RWPE2 (cell line): ENCODE results near the gene DMBT1.

ENCODE experiments used
- ATAC-seq: fragments of 200-7000 bp; cut with Tn5 transposase; 3 replicates; pipeline ENCODE4 v1.9.1; 2021; ENCODE audit warnings: low read depth
- DNase-seq: peaks from one replicate; pipeline ENCODE4 v3.0.0-alpha.2; 2020; ENCODE audit warnings: low spot score
- H3K27ac ChIP-seq: fragments of 450-650 bp; 2 replicates; pipeline ENCODE4 v1.5.1; 2017; ENCODE audit warnings: mild to moderate bottlenecking; ENCODE audit not compliant: poor library complexity, severe bottlenecking
- H3K27me3 ChIP-seq: fragments of 250-450 bp; sonication (Bioruptor Pico); 2 replicates; pipeline ENCODE4 v1.5.1; 2021; ENCODE audit warnings: mild to moderate bottlenecking, moderate library complexity; ENCODE audit not compliant: insufficient read depth, poor library complexity, severe bottlenecking
- H3K36me3 ChIP-seq: fragments of 250-450 bp; sonication (Bioruptor Pico); 2 replicates; pipeline ENCODE4 v1.5.1; 2020; ENCODE audit warnings: low read depth, mild to moderate bottlenecking, moderate library complexity
- H3K4me1 ChIP-seq: fragments of 250-450 bp; sonication (Bioruptor Pico); 2 replicates; pipeline ENCODE4 v1.5.1; 2021; ENCODE audit warnings: mild to moderate bottlenecking, moderate library complexity; ENCODE audit not compliant: insufficient read depth, poor library complexity, severe bottlenecking
- H3K4me3 ChIP-seq: fragments of 250-450 bp; sonication (Bioruptor Pico); 2 replicates; pipeline ENCODE4 v1.5.1; 2021; ENCODE audit warnings: mild to moderate bottlenecking, moderate library complexity; ENCODE audit not compliant: severe bottlenecking
- H3K9me3 ChIP-seq: fragments of 250-450 bp; sonication (Bioruptor Pico); 2 replicates; pipeline ENCODE4 v1.5.1; 2021; ENCODE audit warnings: mild to moderate bottlenecking, moderate library complexity; ENCODE audit not compliant: severe bottlenecking
- CTCF ChIP-seq: fragments of 450-650 bp; IDR thresholded peaks from one replicate; pipeline ENCODE4 v1.5.1; 2017; ENCODE audit warnings: mild to moderate bottlenecking, moderate library complexity; ENCODE audit not compliant: poor library complexity, severe bottlenecking

Gene DMBT1

GRCh38 chr10:122669045-122669444 lies 108.5 kb downstream of the DMBT1 start:
- no peak for TF ChIP-seq CTCF
- Histone ChIP-seq H3K27ac (no peak overlapping the region), H3K4me1 (no peaks in the 10 kb centered on the region), H3K27me3 (peaks cover 4% of the 10 kb centered on the region), H3K36me3 (no peaks in the 10 kb centered on the region), H3K4me3 (no peak overlapping the region), H3K9me3 (no peaks in the 10 kb centered on the region)
- ATAC-seq (no peak), DNase-seq (no peak)

- no peak for TF ChIP-seq CTCF
- no peak for DNase-seq
- peaks cover 4% of the 10 kb centered on the region for H3K27me3 ChIP-seq
Measured at GRCh38 chr10:122669842-122670241, 109.3 kb downstream of the DMBT1 start.

DNA sequence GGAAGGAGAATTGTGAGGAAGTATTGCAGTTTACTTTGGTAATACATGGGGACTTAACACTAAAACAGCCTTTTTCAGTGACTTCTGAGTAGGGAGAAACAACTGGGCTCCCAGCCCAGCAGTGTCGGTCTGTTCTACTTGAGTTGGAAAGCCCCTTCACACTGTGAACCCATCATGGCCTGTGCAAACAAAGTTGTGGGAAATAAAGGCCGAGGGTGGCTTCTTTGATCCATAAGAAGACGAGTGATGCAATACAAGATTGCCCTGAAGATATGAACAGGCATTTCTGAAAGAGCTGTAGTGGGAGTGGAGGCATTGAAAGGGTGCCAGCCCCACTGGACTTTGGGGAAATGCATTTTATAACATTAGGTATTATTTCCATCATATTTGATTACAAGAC lies 110.8 kb downstream of the DMBT1 start:
- DNase-seq = no peak
- no peaks in the 10 kb centered on the region for H3K9me3 ChIP-seq
- H3K4me1 ChIP-seq = no peaks in the 10 kb centered on the region
- peaks cover 4% of the 10 kb centered on the region for H3K27me3 ChIP-seq
- no peak for TF ChIP-seq CTCF
- no peak overlapping the region for H3K27ac ChIP-seq
- ATAC-seq = no peak
- no peak overlapping the region for H3K4me3 ChIP-seq
- H3K36me3 ChIP-seq = no peaks in the 10 kb centered on the region

More at GRCh38 chr10:122669842-122670241, 109.3 kb downstream of the DMBT1 start:
- Histone ChIP-seq H3K9me3 (no peaks in the 10 kb centered on the region), H3K4me1 (no peaks in the 10 kb centered on the region), H3K27ac (no peak overlapping the region), H3K4me3 (no peak overlapping the region), H3K36me3 (no peaks in the 10 kb centered on the region)
- ATAC-seq = no peak

- Histone ChIP-seq H3K27ac (no peak overlapping the region), H3K27me3 (no peaks in the 10 kb centered on the region), H3K4me1 (no peaks in the 10 kb centered on the region), H3K4me3 (no peak overlapping the region), H3K36me3 (no peaks in the 10 kb centered on the region), H3K9me3 (no peaks in the 10 kb centered on the region)
- TF ChIP-seq CTCF = no peak
- DNase-seq (no peak), ATAC-seq (no peak)
Measured at GRCh38 chr10:122672655-122673054, 112.1 kb downstream of the DMBT1 start.

- no peak overlapping the region for H3K27ac ChIP-seq
- no peaks in the 10 kb centered on the region for H3K27me3 ChIP-seq
- no peaks in the 10 kb centered on the region for H3K4me1 ChIP-seq
- no peak for ATAC-seq
- H3K9me3 ChIP-seq = no peaks in the 10 kb centered on the region
- TF ChIP-seq CTCF = no peak
- H3K4me3 ChIP-seq = no peak overlapping the region
- no peaks in the 10 kb centered on the region for H3K36me3 ChIP-seq
- DNase-seq = no peak
Measured at GRCh38 chr10:122673269-122673668, 112.7 kb downstream of the DMBT1 start.
